Lower lobe of right lung (tissue), 2 donors: ENCODE results near the gene SLC26A9. TPM values are rescaled to one million over a fixed set of nuclear protein-coding genes. Genes with fewer than 3 reads are reported as not detected.
"Not testable (repeated sequence)": the region's sequence is repeated elsewhere in the genome, so short reads cannot be mapped to it uniquely, and the experiment has no call there.

Source experiments
- ATAC-seq, 2 donors: fragments of 200-7000 bp; cut with Tn5 transposase; one replicate each; pipeline ENCODE4 v1.9.1; 2020 to 2022; ENCODE audit warnings: mild to moderate bottlenecking in 2 of 2, moderate library complexity in 2 of 2
- DNase-seq: peaks from one replicate; pipeline ENCODE4 v3.0.0-alpha.2; 2020
- H3K27ac ChIP-seq: fragments of 200-600 bp; one replicate; pipeline ENCODE4 v1.8.0; 2022
- H3K27me3 ChIP-seq: fragments of 200-600 bp; one replicate; pipeline ENCODE4 v1.8.0; 2022; ENCODE audit warnings: low read depth
- H3K36me3 ChIP-seq: fragments of 200-600 bp; one replicate; pipeline ENCODE4 v1.8.0; 2022; ENCODE audit warnings: mild to moderate bottlenecking
- H3K4me1 ChIP-seq: fragments of 200-600 bp; one replicate; pipeline ENCODE4 v1.8.0; 2022
- H3K4me3 ChIP-seq: fragments of 200-600 bp; one replicate; pipeline ENCODE4 v1.8.0; 2022; ENCODE audit warnings: mild to moderate bottlenecking
- H3K9me3 ChIP-seq: fragments of 200-600 bp; one replicate; pipeline ENCODE4 v1.8.0; 2022
- CTCF ChIP-seq: fragments of 200-600 bp; IDR thresholded peaks from one replicate; pipeline ENCODE4 v1.8.0; 2022; ENCODE audit warnings: antibody characterized with exemption, mild to moderate bottlenecking
- intact Hi-C: fragments of 100-400 bp; cut with DNase I; formaldehyde crosslinking; loops from one replicate; pipeline ENCODE4 v1.11.0; 2022
- total RNA-seq: library from RNA; stranded (reverse); fragmentation: NEBNext Ultra II Directional; extraction: Animal tissue kit (Norgen Biotek cat#: 25700); gene quantifications from one replicate; pipeline ENCODE4 v1.2.1, GENCODE V29; 2021
- donor health status: DM: no; HTN: yes; CAD: no; lungs with severe emphysema.

The SLC26A9 gene
- total RNA-seq, 1 donor from 2014 or later, result 18.2 TPM

- H3K27ac ChIP-seq, H3K36me3 ChIP-seq, DNase-seq, H3K4me1 ChIP-seq, H3K9me3 ChIP-seq, H3K27me3 ChIP-seq, ATAC-seq, H3K4me3 ChIP-seq, intact Hi-C loops: not testable (repeated sequence)
Observed at GRCh38 chr1:205889006-205889405, 54.2 kb downstream of the SLC26A9 start.

- no peak for DNase-seq
- Histone ChIP-seq H3K4me1 (no peaks in the 10 kb centered on the region), H3K36me3 (no peaks in the 10 kb centered on the region), H3K27me3 (no peaks in the 10 kb centered on the region), H3K27ac (no peak overlapping the region), H3K9me3 (no peaks in the 10 kb centered on the region), H3K4me3 (no peak overlapping the region)
- intact Hi-C loops, result no loop called here
- TF ChIP-seq CTCF, result no peak
- ATAC-seq, result no peak
Observed at GRCh38 chr1:205883792-205884191, 59.5 kb downstream of the SLC26A9 start.

GRCh38 chr1:205880923-205881322 is 62.3 kb downstream of the SLC26A9 start:
- H3K9me3 ChIP-seq, result no peaks in the 10 kb centered on the region
- no peak for ATAC-seq

GRCh38 chr1:205879974-205880373 is 63.3 kb downstream of the SLC26A9 start:
- Histone ChIP-seq H3K27me3 (no peaks in the 10 kb centered on the region), H3K36me3 (no peaks in the 10 kb centered on the region), H3K4me3 (no peak overlapping the region), H3K27ac (no peak overlapping the region), H3K4me1 (no peaks in the 10 kb centered on the region), H3K9me3 (no peaks in the 10 kb centered on the region)
- DNase-seq (no peak), ATAC-seq (no peak)
- intact Hi-C loops, result no loop called here
- TF ChIP-seq CTCF, result no peak

More at GRCh38 chr1:205880923-205881322, 62.3 kb downstream of the SLC26A9 start:
- Histone ChIP-seq H3K4me3 (no peak overlapping the region), H3K27me3 (no peaks in the 10 kb centered on the region), H3K36me3 (no peaks in the 10 kb centered on the region), H3K4me1 (no peaks in the 10 kb centered on the region), H3K27ac (no peak overlapping the region)
- intact Hi-C loops, result no loop called here
- TF ChIP-seq CTCF, result no peak
- no peak for DNase-seq

DNA sequence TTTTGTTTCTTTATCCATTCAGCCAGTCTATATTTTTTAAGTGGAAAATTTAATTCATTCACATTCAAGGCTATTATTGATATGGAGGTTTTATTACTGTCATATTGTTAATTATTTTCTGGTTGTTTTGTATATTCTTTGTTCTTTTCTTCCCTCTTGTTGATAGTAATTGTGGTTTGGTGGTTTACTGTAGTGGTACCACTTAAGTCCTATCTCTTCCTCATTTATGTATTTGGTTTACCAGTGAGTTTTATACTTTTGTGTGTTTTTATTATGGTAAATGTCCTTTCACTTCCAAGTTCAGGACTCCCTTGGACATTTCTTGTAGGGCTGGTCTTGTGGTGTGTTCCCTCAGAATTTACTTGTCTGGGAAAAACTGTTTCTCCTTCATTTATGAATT is 65.2 kb downstream of the SLC26A9 start:
- ATAC-seq, result no peak
- Histone ChIP-seq H3K4me1 (no peaks in the 10 kb centered on the region), H3K36me3 (no peaks in the 10 kb centered on the region), H3K27me3 (no peaks in the 10 kb centered on the region), H3K9me3 (no peaks in the 10 kb centered on the region), H3K27ac (no peak overlapping the region), H3K4me3 (no peak overlapping the region)
- no peak for TF ChIP-seq CTCF
- intact Hi-C loops, result no loop called here
- no peak for DNase-seq

DNA sequence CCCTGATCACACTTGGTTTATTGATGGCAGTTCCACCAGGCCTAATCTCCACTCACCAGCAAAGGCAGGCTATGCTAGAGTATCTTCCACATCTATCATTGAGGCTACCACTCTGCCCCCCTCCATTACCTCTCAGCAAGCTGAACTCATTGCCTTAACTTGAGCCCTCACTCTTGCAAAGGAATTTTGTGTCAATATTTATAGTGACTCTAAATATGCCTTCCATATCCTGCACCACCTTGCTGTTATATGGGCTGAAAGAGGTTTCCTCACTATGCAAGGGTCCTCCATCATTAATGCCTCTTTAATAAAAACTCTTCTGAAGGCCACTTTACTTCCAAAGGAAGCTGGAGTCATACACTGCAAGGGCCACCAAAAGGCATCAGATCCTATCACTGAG is 70.1 kb downstream of the SLC26A9 start:
- intact Hi-C loops, H3K27me3 ChIP-seq, H3K27ac ChIP-seq, DNase-seq, H3K4me1 ChIP-seq, ATAC-seq, H3K36me3 ChIP-seq, H3K9me3 ChIP-seq, H3K4me3 ChIP-seq: not testable (repeated sequence)

- H3K27me3 ChIP-seq, result no peaks in the 10 kb centered on the region
- no peak overlapping the region for H3K4me3 ChIP-seq
- TF ChIP-seq CTCF, result no peak
- H3K4me1 ChIP-seq, result no peaks in the 10 kb centered on the region
- ATAC-seq, result no peak
- no peaks in the 10 kb centered on the region for H3K9me3 ChIP-seq
- DNase-seq, result no peak
- no peaks in the 10 kb centered on the region for H3K36me3 ChIP-seq
- no peak overlapping the region for H3K27ac ChIP-seq
- intact Hi-C loops, result no loop called here
Observed at GRCh38 chr1:205870236-205870635, 73.0 kb downstream of the SLC26A9 start.
